ENCODE data around the gene CNTNAP4. TPM values are rescaled to one million over a fixed set of nuclear protein-coding genes. Genes with fewer than 3 reads are reported as not detected.

Gene CNTNAP4
- polyA plus RNA-seq, 1 donor (not counting 4 experiments of a cell fraction or from before 2014, with no cell fraction given) = 0.08 TPM

- Histone ChIP-seq H3K9me3 (ENCODE audit: control insufficient read depth, low read depth, low read length) (no peaks in the 10 kb centered on the region), H3K27me3 (ENCODE audit: control insufficient read depth, extremely low read depth, insufficient read depth, low read length) (no peaks in the 10 kb centered on the region)
- dilution Hi-C loops (cut with MboI; ENCODE audit: extremely low pct_ligation_motif_present, low sequenced_read_pairs) = no loop called here
These were observed 184.6 kb downstream of the CNTNAP4 start for GRCh38 chr16:76461836-76462235.

GRCh38 chr16:76464955-76465620 is 187.9 kb downstream of the CNTNAP4 start:
- dilution Hi-C loops (cut with MboI; ENCODE audit: extremely low pct_ligation_motif_present, low sequenced_read_pairs) = no loop called here
- Histone ChIP-seq H4K20me1 (ENCODE audit: control insufficient read depth, extremely low read depth, insufficient read depth, low read length) (no peaks in the 10 kb centered on the region), H3K9me3 (ENCODE audit: control insufficient read depth, low read depth, low read length) (no peaks in the 10 kb centered on the region), H3K27me3 (ENCODE audit: control insufficient read depth, extremely low read depth, insufficient read depth, low read length) (no peaks in the 10 kb centered on the region), H3K9me1 (ENCODE audit: control insufficient read depth, extremely low read depth, insufficient read depth, low read length) (no peaks in the 10 kb centered on the region), H3K27ac (ENCODE audit: control insufficient read depth, insufficient read depth, low read length) (no peak overlapping the region), H3K9ac (ENCODE audit: control insufficient read depth, extremely low read depth, insufficient read depth, low read length) (no peak overlapping the region), H3K4me3 (ENCODE audit: control insufficient read depth in 2 of 3, extremely low read depth in 1 of 3, insufficient read depth in 2 of 3, low read depth in 1 of 3, low read length in 3 of 3) (no peak overlapping the region), H3K79me2 (ENCODE audit: control insufficient read depth, insufficient read depth, low read length) (no peaks in the 10 kb centered on the region), H3K4me2 (ENCODE audit: control insufficient read depth, extremely low read depth, insufficient read depth, low read depth, low read length) (no peak overlapping the region), H2AFZ (ENCODE audit: control insufficient read depth, low read length) (no peak overlapping the region), H3K36me3 (ENCODE audit: control insufficient read depth in 2 of 2, extremely low read depth in 1 of 2, insufficient read depth in 2 of 2, low read length in 2 of 2) (no peaks in the 10 kb centered on the region), H3K4me1 (ENCODE audit: control insufficient read depth, extremely low read depth, insufficient read depth, low read length) (no peaks in the 10 kb centered on the region)
- no peak for DNase-seq (ENCODE audit: low read depth, low spot score)
- TF ChIP-seq EZH2 (IDR thresholded peaks at IDR 0.05; ENCODE audit: low read length) (no peak), CTCF (optimal IDR thresholded peaks at IDR 0.05 in 1 of 3, IDR thresholded peaks at IDR 0.05 in 1 of 3, conservative IDR thresholded peaks at IDR 0.05 in 1 of 3; ENCODE audit: extremely low read depth in 1 of 3, insufficient read depth in 2 of 3, low read length in 3 of 3) (no peak)
- no peak for FAIRE-seq

More at GRCh38 chr16:76461836-76462235, 184.6 kb downstream of the CNTNAP4 start:
- no peak overlapping the region for H2AFZ ChIP-seq (ENCODE audit: control insufficient read depth, low read length)
- no peak overlapping the region for H3K9ac ChIP-seq (ENCODE audit: control insufficient read depth, extremely low read depth, insufficient read depth, low read length)
- H3K27ac ChIP-seq (ENCODE audit: control insufficient read depth, insufficient read depth, low read length) = no peak overlapping the region
- no peak for TF ChIP-seq EZH2 (IDR thresholded peaks at IDR 0.05; ENCODE audit: low read length)
- no peaks in the 10 kb centered on the region for H3K4me1 ChIP-seq (ENCODE audit: control insufficient read depth, extremely low read depth, insufficient read depth, low read length)
- FAIRE-seq = no peak
- no peaks in the 10 kb centered on the region for H3K79me2 ChIP-seq (ENCODE audit: control insufficient read depth, insufficient read depth, low read length)
- H3K4me3 ChIP-seq (ENCODE audit: control insufficient read depth in 2 of 3, extremely low read depth in 1 of 3, insufficient read depth in 2 of 3, low read depth in 1 of 3, low read length in 3 of 3) = no peak overlapping the region
- no peak overlapping the region for H3K4me2 ChIP-seq (ENCODE audit: control insufficient read depth, extremely low read depth, insufficient read depth, low read depth, low read length)
- no peaks in the 10 kb centered on the region for H3K36me3 ChIP-seq (ENCODE audit: control insufficient read depth in 2 of 2, extremely low read depth in 1 of 2, insufficient read depth in 2 of 2, low read length in 2 of 2)
- no peaks in the 10 kb centered on the region for H3K9me1 ChIP-seq (ENCODE audit: control insufficient read depth, extremely low read depth, insufficient read depth, low read length)
- H4K20me1 ChIP-seq (ENCODE audit: control insufficient read depth, extremely low read depth, insufficient read depth, low read length) = no peaks in the 10 kb centered on the region
- DNase-seq (ENCODE audit: low read depth, low spot score) = no peak

GRCh38 chr16:76466871-76467270 is 189.7 kb downstream of the CNTNAP4 start:
- dilution Hi-C loops (cut with MboI; ENCODE audit: extremely low pct_ligation_motif_present, low sequenced_read_pairs) = no loop called here
- Histone ChIP-seq H3K9ac (ENCODE audit: control insufficient read depth, extremely low read depth, insufficient read depth, low read length) (no peak overlapping the region), H3K9me1 (ENCODE audit: control insufficient read depth, extremely low read depth, insufficient read depth, low read length) (no peaks in the 10 kb centered on the region), H3K4me3 (ENCODE audit: control insufficient read depth in 2 of 3, extremely low read depth in 1 of 3, insufficient read depth in 2 of 3, low read depth in 1 of 3, low read length in 3 of 3) (no peak overlapping the region), H3K79me2 (ENCODE audit: control insufficient read depth, insufficient read depth, low read length) (no peaks in the 10 kb centered on the region), H3K4me2 (ENCODE audit: control insufficient read depth, extremely low read depth, insufficient read depth, low read depth, low read length) (no peak overlapping the region), H3K27me3 (ENCODE audit: control insufficient read depth, extremely low read depth, insufficient read depth, low read length) (no peaks in the 10 kb centered on the region), H2AFZ (ENCODE audit: control insufficient read depth, low read length) (no peak overlapping the region), H3K9me3 (ENCODE audit: control insufficient read depth, low read depth, low read length) (peaks cover 4% of the 10 kb centered on the region), H3K27ac (ENCODE audit: control insufficient read depth, insufficient read depth, low read length) (no peak overlapping the region), H4K20me1 (ENCODE audit: control insufficient read depth, extremely low read depth, insufficient read depth, low read length) (no peaks in the 10 kb centered on the region), H3K4me1 (ENCODE audit: control insufficient read depth, extremely low read depth, insufficient read depth, low read length) (no peaks in the 10 kb centered on the region), H3K36me3 (ENCODE audit: control insufficient read depth in 2 of 2, extremely low read depth in 1 of 2, insufficient read depth in 2 of 2, low read length in 2 of 2) (no peaks in the 10 kb centered on the region)
- no peak for DNase-seq (ENCODE audit: low read depth, low spot score)
- TF ChIP-seq EZH2 (IDR thresholded peaks at IDR 0.05; ENCODE audit: low read length) (no peak), CTCF (optimal IDR thresholded peaks at IDR 0.05 in 1 of 3, IDR thresholded peaks at IDR 0.05 in 1 of 3, conservative IDR thresholded peaks at IDR 0.05 in 1 of 3; ENCODE audit: extremely low read depth in 1 of 3, insufficient read depth in 2 of 3, low read length in 3 of 3) (no peak)
- FAIRE-seq = no peak

Measured in keratinocyte (primary cell).